Measurements from ENCODE around the gene RUFY4. TPM values are rescaled to one million over a fixed set of nuclear protein-coding genes. Genes with fewer than 3 reads are reported as not detected.
A peak's percentile ranks its signal among the peaks of the same experiment; 100 is the strongest.

The RUFY4 gene
- total RNA-seq, 1 donor from 2014 or later, result not detected

DNA sequence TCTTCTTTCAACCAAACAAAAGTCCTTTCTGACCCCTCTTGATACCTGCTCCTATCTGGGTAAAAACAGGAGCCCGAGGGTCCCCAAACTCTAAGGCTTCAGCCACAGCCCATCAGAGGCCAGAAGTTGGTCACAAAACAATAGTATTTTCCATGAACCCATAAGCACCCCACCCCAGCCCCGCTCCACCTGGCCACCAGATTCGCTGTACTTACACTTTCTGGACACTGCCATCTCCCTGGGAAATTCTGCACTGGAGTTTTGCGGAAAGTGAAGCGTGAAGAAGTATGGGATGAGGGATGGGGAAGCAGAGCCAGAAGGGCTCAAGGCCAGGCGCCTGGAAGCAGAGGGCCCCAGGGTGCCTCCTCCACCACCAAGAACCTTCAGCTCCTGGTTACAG is 5.2 kb upstream of the RUFY4 start:
- Mint-ChIP-seq H3K27ac (ENCODE audit: unreplicated experiment) (no peak overlapping the region), H3K4me3 (ENCODE audit: unreplicated experiment) (no peak overlapping the region), H3K9me3 (ENCODE audit: unreplicated experiment) (no peaks in the 10 kb centered on the region), H3K27me3 (ENCODE audit: unreplicated experiment) (peaks cover 56% of the 10 kb centered on the region), H3K36me3 (ENCODE audit: unreplicated experiment) (no peaks in the 10 kb centered on the region), H3K4me1 (ENCODE audit: unreplicated experiment) (peaks cover under 1% of the 10 kb centered on the region)
- DNase-seq (ENCODE audit: extremely low spot score, unreplicated experiment), result peak; percentile 73
- no peak for TF ChIP-seq CTCF (IDR thresholded peaks at IDR 0.05)

DNA sequence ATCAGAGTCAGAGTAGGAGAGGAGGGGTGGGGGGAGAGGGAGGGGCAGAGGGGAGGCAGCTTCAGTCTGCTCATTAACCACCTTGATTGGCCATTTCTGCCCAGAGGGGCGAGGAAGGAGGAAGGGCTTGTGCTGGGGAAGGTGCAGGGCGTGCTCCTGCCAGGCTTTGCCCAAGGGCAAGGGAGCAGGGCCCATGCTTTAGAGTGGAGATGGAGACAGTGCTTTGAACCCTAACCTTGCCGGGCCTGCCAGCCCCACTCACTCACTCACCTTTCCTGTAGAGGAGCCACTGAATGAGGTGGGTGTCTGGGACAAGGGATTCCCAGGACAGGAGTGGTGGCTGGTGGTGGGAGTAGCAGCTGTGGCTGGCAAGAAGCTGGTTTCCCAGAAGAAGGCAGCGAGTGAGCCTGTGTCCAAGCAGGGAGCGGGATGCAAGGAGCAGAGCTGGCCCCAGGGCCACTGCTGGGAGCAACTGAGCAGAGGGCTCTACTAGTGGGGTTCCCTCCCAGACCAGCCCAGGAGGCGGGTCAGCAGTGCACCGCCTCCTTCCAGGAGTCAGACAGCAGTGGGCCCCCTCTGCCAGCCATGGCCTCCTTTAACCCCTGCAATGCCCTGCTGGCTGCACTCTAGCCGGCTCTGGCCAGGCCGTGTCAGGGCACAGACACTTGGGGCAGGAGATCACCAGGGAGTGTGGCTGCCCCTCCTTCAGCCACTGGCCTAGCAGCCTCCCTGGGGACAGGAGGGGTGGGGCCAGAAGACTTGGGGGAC is 3.6 kb upstream of the RUFY4 start:
- no peak overlapping the region for H3K27ac Mint-ChIP-seq (ENCODE audit: unreplicated experiment)
- H3K9me3 Mint-ChIP-seq (ENCODE audit: unreplicated experiment), result no peaks in the 10 kb centered on the region
- no peak overlapping the region for H3K4me3 Mint-ChIP-seq (ENCODE audit: unreplicated experiment)
- H3K4me1 Mint-ChIP-seq (ENCODE audit: unreplicated experiment), result peaks cover 3% of the 10 kb centered on the region
- peak; percentile 76 for DNase-seq (ENCODE audit: extremely low spot score, unreplicated experiment)
- H3K36me3 Mint-ChIP-seq (ENCODE audit: unreplicated experiment), result no peaks in the 10 kb centered on the region
- peaks cover 42% of the 10 kb centered on the region for H3K27me3 Mint-ChIP-seq (ENCODE audit: unreplicated experiment)
- no peak for TF ChIP-seq CTCF (IDR thresholded peaks at IDR 0.05)

DNA sequence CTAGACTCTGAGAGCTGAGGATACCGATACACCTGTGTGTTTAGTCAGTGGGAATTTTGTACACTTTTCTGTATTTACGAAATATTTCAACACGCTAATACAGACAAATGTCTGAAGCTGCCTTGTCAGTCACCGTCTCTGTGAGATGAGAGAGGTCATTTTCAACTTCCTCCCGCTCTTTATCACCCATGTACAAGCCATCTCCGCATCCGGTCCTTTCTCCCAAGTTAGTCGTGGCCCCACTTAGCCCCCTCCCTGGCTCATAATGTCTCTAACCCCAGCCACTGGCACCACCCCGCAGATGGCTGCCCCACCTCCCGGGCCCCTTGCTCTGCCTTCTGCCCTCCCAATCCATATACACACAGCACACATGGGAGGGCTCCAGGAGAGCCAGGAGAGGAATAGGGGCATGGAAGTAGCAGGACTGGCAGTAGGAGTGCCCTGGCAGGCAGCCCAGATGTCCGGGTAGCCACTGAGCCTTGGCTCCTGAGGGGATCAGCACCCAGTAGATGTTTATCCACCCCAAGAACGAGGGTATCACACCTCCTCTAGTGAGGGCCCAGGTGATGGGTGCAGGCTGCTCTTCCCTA is 2.0 kb upstream of the RUFY4 start:
- peaks cover 3% of the 10 kb centered on the region for H3K4me1 Mint-ChIP-seq (ENCODE audit: unreplicated experiment)
- H3K36me3 Mint-ChIP-seq (ENCODE audit: unreplicated experiment), result no peaks in the 10 kb centered on the region
- peak; percentile 66 for DNase-seq (ENCODE audit: extremely low spot score, unreplicated experiment)
- peaks cover 43% of the 10 kb centered on the region for H3K27me3 Mint-ChIP-seq (ENCODE audit: unreplicated experiment)
- no peaks in the 10 kb centered on the region for H3K9me3 Mint-ChIP-seq (ENCODE audit: unreplicated experiment)
- TF ChIP-seq CTCF (IDR thresholded peaks at IDR 0.05), result no peak
- no peak overlapping the region for H3K27ac Mint-ChIP-seq (ENCODE audit: unreplicated experiment)
- no peak overlapping the region for H3K4me3 Mint-ChIP-seq (ENCODE audit: unreplicated experiment)

GRCh38 chr2:218067523-218067922 is 1.5 kb upstream of the RUFY4 start:
- no peak for TF ChIP-seq CTCF (IDR thresholded peaks at IDR 0.05)
- Mint-ChIP-seq H3K4me1 (ENCODE audit: unreplicated experiment) (peaks cover 3% of the 10 kb centered on the region), H3K27ac (ENCODE audit: unreplicated experiment) (no peak overlapping the region), H3K4me3 (ENCODE audit: unreplicated experiment) (no peak overlapping the region), H3K27me3 (ENCODE audit: unreplicated experiment) (peaks cover 43% of the 10 kb centered on the region), H3K36me3 (ENCODE audit: unreplicated experiment) (no peaks in the 10 kb centered on the region), H3K9me3 (ENCODE audit: unreplicated experiment) (no peaks in the 10 kb centered on the region)
- DNase-seq (ENCODE audit: extremely low spot score, unreplicated experiment), result peak; percentile 77

DNA sequence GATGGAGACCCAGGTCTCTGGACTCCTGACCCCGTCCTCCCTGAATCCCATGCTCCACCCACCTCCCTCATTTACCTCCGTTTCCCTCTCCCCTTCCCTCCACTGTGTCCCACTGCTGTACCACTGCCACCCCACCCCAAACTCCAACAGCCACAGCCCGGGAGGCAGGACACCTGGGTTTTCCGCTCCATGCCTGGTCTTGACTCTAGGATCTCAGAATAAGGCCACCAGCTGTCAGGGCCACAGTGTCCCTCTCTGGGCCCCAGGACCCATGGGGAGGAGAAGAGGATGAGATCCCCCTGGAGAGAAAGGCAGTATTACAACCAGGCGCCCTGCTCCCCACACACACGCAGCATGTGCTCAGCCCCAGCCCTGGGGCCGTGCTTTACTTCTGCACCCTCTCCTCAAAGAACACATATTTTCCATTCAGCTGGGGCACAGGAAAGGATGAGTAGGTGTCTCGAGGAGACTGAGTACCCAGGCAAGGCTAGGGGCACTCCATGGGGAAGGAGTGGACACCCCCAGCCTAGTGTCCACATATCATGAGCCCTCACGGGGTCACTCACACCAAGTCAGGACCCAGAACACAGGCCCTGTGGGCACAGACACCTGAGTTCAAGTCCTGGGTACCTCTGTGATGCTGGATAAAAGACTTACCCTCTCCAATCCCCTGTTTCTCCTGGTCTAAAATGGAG is 700 bp downstream of the RUFY4 start:
- Mint-ChIP-seq H3K4me1 (ENCODE audit: unreplicated experiment) (peaks cover 3% of the 10 kb centered on the region), H3K9me3 (ENCODE audit: unreplicated experiment) (no peaks in the 10 kb centered on the region), H3K27ac (ENCODE audit: unreplicated experiment) (no peak overlapping the region), H3K4me3 (ENCODE audit: unreplicated experiment) (no peak overlapping the region), H3K27me3 (ENCODE audit: unreplicated experiment) (peaks cover 33% of the 10 kb centered on the region), H3K36me3 (ENCODE audit: unreplicated experiment) (no peaks in the 10 kb centered on the region)
- TF ChIP-seq CTCF (IDR thresholded peaks at IDR 0.05), result no peak
- DNase-seq (ENCODE audit: extremely low spot score, unreplicated experiment), result peak; percentile 54
